ENCODE results near the gene ADGRA1.
"Not testable (repeated sequence)": the region's sequence is repeated elsewhere in the genome, so short reads cannot be mapped to it uniquely, and the experiment has no call there.

Gene ADGRA1

GRCh38 chr10:133151071-133151470 is 63.3 kb downstream of the ADGRA1 start:
- not testable (repeated sequence) for DNase-seq

- no peak for DNase-seq
Observed at GRCh38 chr10:133151543-133151972, 63.8 kb downstream of the ADGRA1 start.

GRCh38 chr10:133154411-133154810 is 66.7 kb downstream of the ADGRA1 start:
- no peak for DNase-seq

GRCh38 chr10:133154996-133155778 is 67.5 kb downstream of the ADGRA1 start:
- no peak for DNase-seq

- DNase-seq = no peak
Observed at GRCh38 chr10:133156674-133157579, 69.2 kb downstream of the ADGRA1 start.

DNA sequence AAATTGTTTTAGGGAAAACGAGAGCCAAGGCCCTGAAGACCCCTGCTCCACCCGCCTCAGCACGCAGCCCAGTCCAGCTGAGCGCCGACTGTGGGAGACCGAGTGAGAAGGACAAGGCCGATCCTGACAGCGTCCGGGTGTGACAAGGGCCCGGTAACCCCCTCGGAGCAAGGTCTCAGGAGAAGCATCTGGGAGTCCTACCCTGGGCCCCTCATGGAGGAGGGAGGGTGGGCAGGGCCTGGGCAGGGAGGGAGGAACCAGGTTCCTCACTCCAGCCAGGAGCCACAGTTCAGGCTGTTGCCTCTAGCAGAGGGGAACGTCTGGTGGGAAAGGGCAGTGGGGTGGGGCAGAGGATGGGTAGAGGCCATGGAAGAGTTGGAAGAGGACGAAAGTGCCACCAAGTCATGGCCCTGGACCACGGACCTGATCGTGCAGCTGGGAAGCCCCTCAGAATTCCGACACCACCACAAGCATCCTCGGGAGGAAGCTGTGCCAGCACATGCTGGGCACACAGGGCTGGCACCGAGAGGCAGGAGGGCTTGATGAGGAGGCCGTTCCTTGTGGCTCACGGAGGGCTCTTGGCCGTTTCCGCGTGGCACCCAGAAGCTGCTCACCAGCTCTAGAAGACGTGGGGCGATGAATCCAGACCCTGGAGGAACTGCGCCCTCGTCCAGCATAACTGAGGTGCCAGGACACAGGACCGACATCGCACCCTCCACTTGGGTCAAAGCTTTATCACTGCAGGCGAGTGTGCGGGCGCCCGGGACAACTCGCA is 70.1 kb downstream of the ADGRA1 start:
- no peak for DNase-seq

GRCh38 chr10:133158437-133158755 is 70.7 kb downstream of the ADGRA1 start:
- DNase-seq = no peak

DNA sequence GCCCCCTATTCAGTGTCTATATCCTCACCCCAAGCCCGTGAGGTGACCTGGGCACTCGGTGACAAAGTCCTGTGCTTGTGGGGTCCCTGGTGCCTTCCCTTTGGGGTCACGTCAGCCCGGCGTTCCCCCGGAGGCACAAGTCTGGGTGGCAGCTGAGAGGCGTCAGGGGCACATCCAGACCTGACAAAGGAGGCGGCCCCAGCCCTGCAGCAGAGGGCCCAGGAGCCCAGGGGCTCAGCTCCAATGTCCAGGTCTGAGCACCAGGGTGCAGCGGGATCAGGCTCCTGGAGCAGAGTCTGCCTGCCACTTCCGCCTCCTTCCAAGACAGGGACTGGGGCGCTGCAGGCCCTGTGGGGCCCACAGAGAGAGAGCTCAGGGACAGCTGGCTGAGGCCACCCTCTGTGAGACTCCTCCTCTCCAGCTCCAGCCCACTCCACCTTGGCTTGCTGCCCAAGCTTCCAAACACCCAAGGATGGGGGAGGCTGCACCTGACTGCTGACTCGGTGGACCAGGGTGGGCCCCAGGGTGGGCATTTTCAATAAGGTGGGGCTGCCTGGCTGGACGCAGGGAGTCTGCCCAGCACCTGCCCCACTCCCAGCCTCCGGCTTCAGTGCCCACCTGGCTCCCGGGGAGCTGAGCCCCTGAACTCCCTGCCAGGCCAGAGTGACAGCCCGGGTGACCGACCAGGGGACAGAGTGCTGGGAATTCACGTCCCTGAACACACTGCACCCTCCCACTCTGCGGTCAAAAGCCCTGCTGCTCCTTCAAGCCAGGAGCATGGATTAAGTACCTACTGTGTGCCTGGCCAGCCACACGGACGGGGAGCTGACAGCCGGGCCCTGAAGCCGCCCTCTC is 71.3 kb downstream of the ADGRA1 start:
- no peak for DNase-seq

DNA sequence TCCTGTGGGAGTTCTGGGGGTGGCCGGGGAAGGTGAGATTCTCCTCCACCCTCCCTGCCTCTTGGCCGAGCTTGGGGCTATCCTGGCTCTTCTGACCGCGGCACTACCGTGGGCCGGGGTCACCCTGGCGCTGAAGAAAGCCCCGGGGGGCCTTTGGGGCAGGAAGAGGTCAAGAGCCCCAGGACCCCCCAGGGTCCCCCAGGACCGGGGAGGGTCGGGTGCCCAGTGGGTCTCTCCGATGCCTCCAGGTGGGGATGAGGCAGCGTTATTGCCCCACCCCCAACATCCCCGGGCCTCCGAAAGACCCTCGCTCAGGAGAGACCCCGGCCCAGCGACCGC is 71.9 kb downstream of the ADGRA1 start:
- no peak for DNase-seq

DNA sequence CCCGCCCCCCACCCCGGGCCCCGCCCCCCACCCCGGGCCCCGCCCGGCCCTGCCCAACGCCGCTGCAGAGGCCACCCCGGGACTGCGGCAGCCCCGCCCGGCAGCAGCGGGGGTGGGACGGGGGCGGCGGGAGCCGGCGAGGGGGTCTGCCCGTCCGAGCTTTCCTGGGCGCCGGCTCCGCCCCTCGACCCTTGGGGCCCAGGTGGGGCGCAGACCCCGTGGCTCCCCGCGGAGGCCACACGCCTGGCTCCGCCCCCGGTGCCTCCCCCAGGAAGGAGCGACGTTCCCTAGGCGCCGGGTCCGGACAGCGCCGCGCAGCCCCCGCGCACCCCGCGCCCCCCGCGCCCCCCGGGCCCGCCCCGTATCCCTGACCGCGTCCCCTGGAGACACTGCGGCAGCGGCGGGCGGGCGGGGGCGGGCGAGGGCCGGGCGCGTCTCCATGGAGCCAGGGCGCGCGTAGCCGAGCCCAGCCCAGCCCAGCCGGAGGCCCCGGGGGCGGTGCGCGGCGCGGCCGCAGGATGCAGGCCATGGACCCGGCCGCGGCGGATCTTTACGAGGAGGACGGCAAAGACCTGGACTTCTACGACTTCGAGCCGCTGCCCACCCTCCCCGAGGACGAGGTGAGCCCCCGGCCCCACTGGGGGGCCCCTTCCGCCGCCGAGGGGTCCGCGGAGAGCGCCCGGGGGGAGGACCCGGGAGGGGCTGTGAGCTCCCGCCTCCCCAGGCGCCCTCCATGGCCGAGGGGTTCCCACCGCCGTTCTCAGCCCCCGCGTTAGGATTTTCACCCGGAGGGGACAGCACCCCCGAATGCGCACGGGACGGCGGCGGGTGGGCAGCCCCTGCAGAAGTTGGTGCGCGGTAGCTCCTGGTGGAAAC is 72.5 kb downstream of the ADGRA1 start, which contains the start of gene KNDC1:
Gene KNDC1, plus strand, starts transcription at position 270 of the 876 bp plus-strand sequence. Its CDS starts 249 bp downstream, at position 519.
- peak; percentile 96 for DNase-seq

- no peak for DNase-seq
Observed at GRCh38 chr10:133160826-133161471, 73.2 kb downstream of the ADGRA1 start.

DNA sequence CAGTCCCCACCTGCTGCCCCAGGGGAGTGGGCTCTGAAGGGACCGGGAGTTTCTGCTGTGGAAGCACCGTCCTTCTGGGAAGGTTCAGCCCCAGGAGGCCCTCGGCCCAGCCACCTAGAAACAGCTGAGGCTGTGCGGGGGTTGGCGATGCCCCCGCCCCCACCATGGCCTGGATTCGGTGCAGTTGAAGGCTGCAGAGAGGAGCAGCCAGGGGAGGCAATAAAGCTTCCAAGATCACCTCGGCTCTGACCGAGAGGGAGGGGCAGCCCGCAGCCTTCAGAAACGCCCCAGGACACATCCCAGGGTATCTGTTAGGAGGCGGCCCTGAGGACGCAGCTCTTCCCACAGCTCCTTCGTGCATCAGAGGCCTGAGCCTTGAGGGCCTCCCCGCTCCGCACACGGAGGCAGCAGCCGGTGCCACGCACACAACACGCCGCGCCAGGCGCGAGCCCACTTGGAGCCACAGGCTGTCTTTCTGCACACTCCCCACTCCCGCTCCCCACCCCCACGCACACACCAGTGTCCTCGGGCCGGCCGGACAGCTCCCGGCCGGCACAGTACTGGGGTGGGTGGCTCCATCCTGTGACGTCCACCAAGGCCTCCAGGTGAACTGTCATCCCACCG is 73.9 kb downstream of the ADGRA1 start:
- no peak for DNase-seq

GRCh38 chr10:133162178-133162909 is 74.6 kb downstream of the ADGRA1 start:
- DNase-seq = no peak

- DNase-seq = no peak
Observed at GRCh38 chr10:133162910-133163856, 75.5 kb downstream of the ADGRA1 start.

DNA sequence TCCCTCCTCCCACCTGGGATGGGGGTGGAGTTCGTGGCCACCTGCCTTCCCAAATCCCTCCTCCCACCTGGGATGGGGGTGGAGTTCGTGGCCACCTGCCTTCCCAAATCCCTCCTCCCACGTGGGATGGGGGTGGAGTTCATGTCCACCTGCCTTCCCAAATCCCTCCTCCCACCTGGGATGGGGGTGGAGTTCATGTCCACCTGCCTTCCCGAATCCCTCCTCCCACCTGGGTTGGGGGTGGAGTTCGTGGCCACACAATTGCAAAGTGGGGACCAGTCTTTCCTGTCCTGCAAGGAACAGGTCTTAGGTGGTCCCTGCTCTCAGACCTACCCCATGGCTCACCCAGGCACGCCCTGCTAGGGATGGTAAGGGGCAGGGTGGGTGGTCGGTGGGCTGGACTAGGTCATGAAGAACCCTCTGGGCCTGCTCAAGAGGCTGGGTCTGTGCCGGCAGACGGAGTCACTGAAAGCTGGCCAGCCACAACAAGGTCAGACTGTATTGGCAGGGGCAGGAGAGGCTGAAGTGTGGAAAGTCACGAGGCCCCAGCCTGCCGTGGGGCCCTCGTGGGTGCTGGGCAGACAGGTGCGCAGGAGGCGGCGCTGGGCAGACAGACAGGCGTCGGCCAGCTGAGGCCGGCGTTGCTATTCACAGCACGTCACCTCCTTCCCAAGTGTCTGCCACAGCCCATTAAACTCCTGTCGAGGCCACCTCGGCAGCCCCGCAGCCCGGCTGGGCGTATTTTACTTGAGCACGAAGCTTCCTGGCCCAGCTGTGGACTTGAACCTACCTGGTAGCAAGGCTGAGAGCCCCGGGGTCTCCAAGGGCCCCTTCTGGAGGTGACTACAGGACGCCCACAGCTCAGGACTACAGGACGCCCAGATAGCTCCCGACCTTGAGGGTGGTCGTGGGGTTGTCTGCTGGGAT is 76.4 kb downstream of the ADGRA1 start:
- no peak for DNase-seq

- DNase-seq = no peak
Observed at GRCh38 chr10:133164816-133165555, 77.3 kb downstream of the ADGRA1 start.

All from 8988T (cell line).